Naive B cell (primary cell): ENCODE results near the gene AHCTF1. TPM values are rescaled to one million over a fixed set of nuclear protein-coding genes. Genes with fewer than 3 reads are reported as not detected.

Experiments used
- ATAC-seq, 2 donors: fragments of 150-1000 bp; cut with Tn5 transposase; 2 replicates each; pipeline ENCODE4 v1.10.0; 2021; ENCODE audit warnings: low read depth in 2 of 2, mild to moderate bottlenecking in 2 of 2, moderate library complexity in 2 of 2
- DNase-seq: peaks from one replicate; pipeline ENCODE4 v3.0.0; 2022
- H3K27ac Mint-ChIP-seq, 6 donors: one replicate each; pipeline ENCODE4 v1.8.0; 2020 to 2022; ENCODE audit warnings: mild to moderate bottlenecking in 6 of 6, mixed read lengths in 6 of 6, moderate library complexity in 5 of 6, inconsistent platforms in 2 of 6
- H3K27me3 Mint-ChIP-seq, 3 donors: one replicate each; pipeline ENCODE4 v1.8.0; 2021 to 2022; ENCODE audit warnings: mixed read lengths in 3 of 3, mild to moderate bottlenecking in 1 of 3
- H3K36me3 Mint-ChIP-seq, 2 donors: one replicate each; pipeline ENCODE4 v1.8.0; 2020 to 2022; ENCODE audit warnings: mixed read lengths in 2 of 2, inconsistent platforms in 1 of 2, mild to moderate bottlenecking in 1 of 2
- H3K4me1 Mint-ChIP-seq, 3 donors: one replicate each; pipeline ENCODE4 v1.8.0; 2020 to 2022; ENCODE audit warnings: mixed read lengths in 3 of 3, inconsistent platforms in 1 of 3, mild to moderate bottlenecking in 1 of 3, moderate library complexity in 1 of 3
- H3K4me3 Mint-ChIP-seq, 8 donors: one replicate each; pipeline ENCODE4 v1.8.0; 2020 to 2022; ENCODE audit warnings: mild to moderate bottlenecking in 8 of 8, mixed read lengths in 8 of 8, moderate library complexity in 8 of 8, inconsistent platforms in 2 of 8
- H3K9me3 Mint-ChIP-seq, 7 donors: one replicate each; pipeline ENCODE4 v1.8.0; 2020 to 2022; ENCODE audit warnings: mixed read lengths in 7 of 7, mild to moderate bottlenecking in 5 of 7, inconsistent platforms in 2 of 7, moderate library complexity in 1 of 7
- polyA plus RNA-seq, 6 donors: library from polyadenylated mRNA; unstranded; fragments of 300-500 nt; fragmentation: Illumina TruSeq; gene quantifications; one replicate each; pipeline ENCODE4 v1.2.3, GENCODE V29; 2021; ENCODE audit warnings: low read depth in 6 of 6

AHCTF1 gene
- polyA plus RNA-seq, 6 donors from 2014 or later = 6.5 to 20.1 (median 11.1) TPM

GRCh38 chr1:246797157-246797556 is 134.6 kb downstream of the AHCTF1 start:
- no peak overlapping the region for H3K27ac Mint-ChIP-seq
- no peak overlapping the region for H3K4me3 Mint-ChIP-seq
- H3K9me3 Mint-ChIP-seq = peaks cover 0 to 2% (median 0%) of the 10 kb centered on the region in 7 donors
- no peaks in the 10 kb centered on the region for H3K27me3 Mint-ChIP-seq
- H3K36me3 Mint-ChIP-seq = no peaks in the 10 kb centered on the region
- peaks cover 0 to 5% (median 0%) of the 10 kb centered on the region in 3 donors for H3K4me1 Mint-ChIP-seq
- DNase-seq (no peak), ATAC-seq (no peak)

GRCh38 chr1:246795906-246796694 is 135.6 kb downstream of the AHCTF1 start:
- Mint-ChIP-seq H3K4me1 (peaks cover 0 to 5% (median 0%) of the 10 kb centered on the region in 3 donors), H3K4me3 (no peak overlapping the region), H3K27ac (no peak overlapping the region), H3K36me3 (no peaks in the 10 kb centered on the region), H3K27me3 (no peaks in the 10 kb centered on the region), H3K9me3 (no peaks in the 10 kb centered on the region)
- ATAC-seq (no peak), DNase-seq (no peak)

- Mint-ChIP-seq H3K27me3 (peaks cover 0 to 8% (median 6%) of the 10 kb centered on the region in 3 donors), H3K4me3 (no peak overlapping the region), H3K4me1 (peaks cover 0 to 5% (median 0%) of the 10 kb centered on the region in 3 donors), H3K9me3 (no peaks in the 10 kb centered on the region), H3K36me3 (no peaks in the 10 kb centered on the region), H3K27ac (no peak overlapping the region)
- no peak for ATAC-seq
- DNase-seq = no peak
Observed at GRCh38 chr1:246794828-246795671, 136.7 kb downstream of the AHCTF1 start.

GRCh38 chr1:246794048-246794827 is 137.5 kb downstream of the AHCTF1 start:
- ATAC-seq = no peak
- H3K4me1 Mint-ChIP-seq = peaks cover 0 to 5% (median 4%) of the 10 kb centered on the region in 3 donors
- H3K36me3 Mint-ChIP-seq = no peaks in the 10 kb centered on the region
- no peak for DNase-seq
- H3K27ac Mint-ChIP-seq = no peak overlapping the region
- peaks cover 2 to 16% (median 14%) of the 10 kb centered on the region in 3 donors for H3K27me3 Mint-ChIP-seq
- H3K4me3 Mint-ChIP-seq = no peak overlapping the region
- no peaks in the 10 kb centered on the region for H3K9me3 Mint-ChIP-seq

GRCh38 chr1:246793356-246793896 is 138.3 kb downstream of the AHCTF1 start:
- Mint-ChIP-seq H3K4me1 (peaks cover 2 to 5% (median 5%) of the 10 kb centered on the region in 3 donors), H3K27me3 (peaks cover 4 to 19% (median 17%) of the 10 kb centered on the region in 3 donors), H3K36me3 (no peaks in the 10 kb centered on the region), H3K9me3 (no peaks in the 10 kb centered on the region), H3K27ac (peak overlapping the region in 1 of 6 donors; percentile 89), H3K4me3 (no peak overlapping the region)
- no peak for ATAC-seq
- DNase-seq = no peak

- Mint-ChIP-seq H3K9me3 (no peaks in the 10 kb centered on the region), H3K4me3 (no peak overlapping the region), H3K4me1 (peaks cover 4 to 5% (median 5%) of the 10 kb centered on the region in 3 donors), H3K27ac (no peak overlapping the region), H3K27me3 (peaks cover 4 to 19% (median 17%) of the 10 kb centered on the region in 3 donors), H3K36me3 (no peaks in the 10 kb centered on the region)
- no peak for DNase-seq
- no peak for ATAC-seq
Observed at GRCh38 chr1:246792603-246793002, 139.1 kb downstream of the AHCTF1 start.

GRCh38 chr1:246791303-246791918 is 140.3 kb downstream of the AHCTF1 start:
- Mint-ChIP-seq H3K9me3 (no peaks in the 10 kb centered on the region), H3K4me3 (no peak overlapping the region), H3K27me3 (peaks cover 4 to 19% (median 17%) of the 10 kb centered on the region in 3 donors), H3K36me3 (no peaks in the 10 kb centered on the region), H3K27ac (no peak overlapping the region), H3K4me1 (peaks cover 4 to 5% (median 5%) of the 10 kb centered on the region in 3 donors)
- no peak for ATAC-seq
- no peak for DNase-seq

- ATAC-seq = no peak
- no peak for DNase-seq
- peak overlapping the region in 1 of 8 donors; percentile 42 for H3K4me3 Mint-ChIP-seq
- peaks cover 4 to 5% (median 5%) of the 10 kb centered on the region in 3 donors for H3K4me1 Mint-ChIP-seq
- no peak overlapping the region for H3K27ac Mint-ChIP-seq
- H3K36me3 Mint-ChIP-seq = no peaks in the 10 kb centered on the region
- no peaks in the 10 kb centered on the region for H3K9me3 Mint-ChIP-seq
- peaks cover 4 to 19% (median 17%) of the 10 kb centered on the region in 3 donors for H3K27me3 Mint-ChIP-seq
Observed at GRCh38 chr1:246790833-246791232, 140.9 kb downstream of the AHCTF1 start.

GRCh38 chr1:246790364-246790763 is 141.4 kb downstream of the AHCTF1 start:
- H3K36me3 Mint-ChIP-seq = no peaks in the 10 kb centered on the region
- H3K27ac Mint-ChIP-seq = no peak overlapping the region
- H3K4me1 Mint-ChIP-seq = peaks cover 5 to 6% (median 5%) of the 10 kb centered on the region in 3 donors
- DNase-seq (no peak), ATAC-seq (no peak)
- H3K27me3 Mint-ChIP-seq = peaks cover 4 to 19% (median 17%) of the 10 kb centered on the region in 3 donors
- H3K9me3 Mint-ChIP-seq = no peaks in the 10 kb centered on the region
- no peak overlapping the region for H3K4me3 Mint-ChIP-seq

- DNase-seq (no peak), ATAC-seq (no peak)
- peak overlapping the region in 2 of 8 donors; percentile 29 to 30 for H3K4me3 Mint-ChIP-seq
- peaks cover 8 to 19% (median 19%) of the 10 kb centered on the region in 3 donors for H3K27me3 Mint-ChIP-seq
- peaks cover 11 to 12% (median 12%) of the 10 kb centered on the region in 3 donors for H3K4me1 Mint-ChIP-seq
- no peaks in the 10 kb centered on the region for H3K9me3 Mint-ChIP-seq
- no peak overlapping the region for H3K27ac Mint-ChIP-seq
- no peaks in the 10 kb centered on the region for H3K36me3 Mint-ChIP-seq
Observed at GRCh38 chr1:246789454-246790339, 142.1 kb downstream of the AHCTF1 start.
